GM10248 (cell line): ENCODE data around the gene PACS1.

Experiments used
- CTCF ChIA-PET: fragments of 300-600 bp; sonication (Branson Sonifier 250); formaldehyde crosslinking; extraction: SDS; loops from one replicate; lab custom pipeline; 2021; ENCODE audit warnings: antibody characterized with exemption; lab: Yijun Ruan, JAX
- POLR2A ChIA-PET: fragments of 350-650 bp; sonication (Branson Sonifier 250); formaldehyde crosslinking; extraction: SDS; loops from one replicate; lab custom pipeline; 2020; ENCODE audit warnings: antibody characterized with exemption; lab: Yijun Ruan, JAX
- DNase-seq: peaks from one replicate; pipeline ENCODE4 v3.0.0; 2012; ENCODE audit errors: extremely low spot score
- TF ChIP-seq, protein P1 (sequence below): IDR thresholded peaks from 2 replicates; pipeline ENCODE4 v1.5.1; 2012; ENCODE audit warnings: mild to moderate bottlenecking, low read depth; ENCODE audit errors: extremely low read depth, missing control alignments, control extremely low read depth

PACS1 gene

GRCh38 chr11:66139817-66140404 lies 69.8 kb downstream of the PACS1 start:
- CTCF ChIA-PET: interaction anchor here (0.9 to 1.6 kb wide), 6 partner anchors 10 to 71 kb away, joined by 3 to 5 read pairs (median 4); no protein-coding TSS in a partner anchor
- DNase-seq: no peak
- POLR2A ChIA-PET: no interaction called here
- TF ChIP-seq, protein P1, sequence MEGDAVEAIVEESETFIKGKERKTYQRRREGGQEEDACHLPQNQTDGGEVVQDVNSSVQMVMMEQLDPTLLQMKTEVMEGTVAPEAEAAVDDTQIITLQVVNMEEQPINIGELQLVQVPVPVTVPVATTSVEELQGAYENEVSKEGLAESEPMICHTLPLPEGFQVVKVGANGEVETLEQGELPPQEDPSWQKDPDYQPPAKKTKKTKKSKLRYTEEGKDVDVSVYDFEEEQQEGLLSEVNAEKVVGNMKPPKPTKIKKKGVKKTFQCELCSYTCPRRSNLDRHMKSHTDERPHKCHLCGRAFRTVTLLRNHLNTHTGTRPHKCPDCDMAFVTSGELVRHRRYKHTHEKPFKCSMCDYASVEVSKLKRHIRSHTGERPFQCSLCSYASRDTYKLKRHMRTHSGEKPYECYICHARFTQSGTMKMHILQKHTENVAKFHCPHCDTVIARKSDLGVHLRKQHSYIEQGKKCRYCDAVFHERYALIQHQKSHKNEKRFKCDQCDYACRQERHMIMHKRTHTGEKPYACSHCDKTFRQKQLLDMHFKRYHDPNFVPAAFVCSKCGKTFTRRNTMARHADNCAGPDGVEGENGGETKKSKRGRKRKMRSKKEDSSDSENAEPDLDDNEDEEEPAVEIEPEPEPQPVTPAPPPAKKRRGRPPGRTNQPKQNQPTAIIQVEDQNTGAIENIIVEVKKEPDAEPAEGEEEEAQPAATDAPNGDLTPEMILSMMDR: no peak

DNA sequence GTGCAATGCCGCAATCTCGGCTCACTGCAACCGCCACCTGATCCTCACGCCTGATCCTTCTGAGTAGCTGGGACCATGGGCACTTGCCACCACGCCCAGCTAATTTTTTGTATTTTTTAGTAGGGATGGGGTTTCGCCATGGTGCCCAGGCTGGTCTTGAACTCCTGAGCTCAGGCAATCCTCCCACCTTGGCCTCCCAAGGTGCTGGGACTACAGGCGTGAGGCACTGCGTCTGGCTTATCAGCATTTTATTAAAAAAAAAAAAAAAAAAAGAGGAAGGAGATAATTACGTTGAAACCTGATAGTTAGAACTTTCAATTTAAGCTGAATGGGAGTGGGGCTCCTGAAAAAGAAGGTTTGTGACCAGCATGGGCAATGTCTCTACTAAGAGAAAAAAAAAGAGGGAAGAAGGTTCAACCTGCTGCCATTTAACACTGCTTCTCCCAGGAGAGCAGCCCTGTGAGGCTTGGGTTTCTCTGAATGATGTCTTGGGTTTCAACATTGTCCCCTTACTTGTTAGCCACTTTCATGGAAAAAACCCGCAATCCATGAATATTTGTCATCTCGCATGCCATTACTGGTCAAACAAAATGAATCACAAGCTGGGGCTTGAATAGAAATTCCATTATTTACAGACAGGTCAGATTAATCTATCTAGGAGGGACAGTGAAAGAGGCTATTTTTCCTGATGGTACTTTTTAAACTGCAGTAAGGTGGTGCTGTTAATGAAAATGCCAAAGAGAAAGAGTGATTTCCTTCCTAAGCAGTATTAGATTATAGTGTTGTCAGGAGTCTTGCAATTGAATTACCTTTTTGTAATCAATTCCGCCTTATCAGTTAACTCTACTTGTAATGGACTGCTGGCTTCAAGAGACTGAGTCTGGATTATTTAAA lies 72.5 kb downstream of the PACS1 start:
- TF ChIP-seq, protein P1: no peak
- CTCF ChIA-PET: interaction anchor here (1.3 to 1.6 kb wide), 2 partner anchors 12 to 98 kb away, joined by 3 read pairs; no protein-coding TSS in a partner anchor
- DNase-seq: no peak
- POLR2A ChIA-PET: no interaction called here

DNA sequence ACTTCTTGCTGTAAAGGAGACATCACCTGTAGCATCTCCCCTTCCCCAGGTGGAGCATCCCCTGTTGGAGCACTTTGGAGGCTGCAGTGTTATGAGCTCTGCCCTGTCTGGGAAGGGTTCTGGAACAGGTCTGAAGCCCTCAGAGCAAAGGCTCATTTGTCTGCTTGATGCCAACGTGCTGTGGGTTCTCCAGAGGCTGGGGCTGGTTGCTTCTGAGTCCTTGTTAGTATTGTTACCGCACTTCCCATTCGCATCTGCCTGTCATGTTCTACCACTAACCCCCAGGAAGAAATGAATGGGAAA lies 73.1 kb downstream of the PACS1 start:
- ChIA-PET CTCF (interaction anchor here (1.6 kb wide), 1 partner anchor 12 kb away, joined by 3 read pairs; no protein-coding TSS in a partner anchor), POLR2A (no interaction called here)
- TF ChIP-seq, protein P1: no peak
- DNase-seq: no peak

DNA sequence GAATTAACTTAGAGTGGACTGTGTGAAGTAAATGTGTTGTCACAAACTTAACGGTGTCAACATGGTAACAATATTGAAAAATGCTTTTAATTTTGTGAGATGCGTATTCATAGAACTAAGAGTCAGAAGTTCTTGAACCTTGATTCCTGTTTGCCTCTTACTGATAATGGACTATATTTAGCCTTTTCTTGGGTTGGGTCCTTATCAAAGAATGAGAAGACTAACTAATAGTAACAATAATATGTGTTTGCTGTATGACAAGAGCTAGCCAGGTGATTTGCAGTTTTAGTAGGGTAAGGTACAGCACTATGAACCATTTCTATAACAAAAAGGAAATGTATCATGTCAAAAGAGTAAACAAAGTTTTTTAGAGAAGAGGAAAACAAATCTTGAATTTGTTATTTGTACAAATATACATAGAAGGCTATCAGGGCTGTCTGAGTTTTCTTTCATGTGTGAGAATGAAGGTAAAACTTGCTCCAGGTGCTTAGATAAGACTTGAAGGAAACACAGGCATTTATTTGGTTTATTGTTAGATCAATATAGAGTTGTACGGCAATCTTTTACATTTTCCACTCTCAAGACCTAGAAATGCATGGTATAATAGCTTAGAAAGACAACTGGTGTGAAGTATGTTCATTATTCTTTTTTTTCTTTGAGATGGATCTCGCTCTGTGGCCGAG lies 74.1 kb downstream of the PACS1 start:
- DNase-seq: no peak
- POLR2A ChIA-PET: no interaction called here
- TF ChIP-seq, protein P1: no peak
- CTCF ChIA-PET: no interaction called here

DNA sequence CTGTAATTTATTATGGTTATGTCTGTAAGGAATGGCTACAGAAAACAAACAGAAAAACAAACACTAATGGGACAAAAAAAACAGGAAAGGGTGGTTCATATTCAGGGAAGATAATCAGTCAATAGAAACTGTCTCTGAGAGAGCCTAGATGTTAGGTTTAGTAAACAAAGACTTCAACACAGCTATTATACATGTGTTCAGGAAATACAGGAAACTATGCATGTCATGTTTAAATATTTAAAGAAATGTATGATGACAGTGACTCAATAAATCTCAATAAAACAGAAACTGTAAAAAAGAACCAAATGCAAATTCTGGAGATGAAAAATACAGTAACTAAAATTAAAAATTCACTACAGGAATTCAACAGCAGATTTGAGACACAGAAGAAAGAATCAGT lies 76.0 kb downstream of the PACS1 start:
- DNase-seq: no peak
- CTCF ChIA-PET: no interaction called here
- TF ChIP-seq, protein P1: no peak
- POLR2A ChIA-PET: no interaction called here

DNA sequence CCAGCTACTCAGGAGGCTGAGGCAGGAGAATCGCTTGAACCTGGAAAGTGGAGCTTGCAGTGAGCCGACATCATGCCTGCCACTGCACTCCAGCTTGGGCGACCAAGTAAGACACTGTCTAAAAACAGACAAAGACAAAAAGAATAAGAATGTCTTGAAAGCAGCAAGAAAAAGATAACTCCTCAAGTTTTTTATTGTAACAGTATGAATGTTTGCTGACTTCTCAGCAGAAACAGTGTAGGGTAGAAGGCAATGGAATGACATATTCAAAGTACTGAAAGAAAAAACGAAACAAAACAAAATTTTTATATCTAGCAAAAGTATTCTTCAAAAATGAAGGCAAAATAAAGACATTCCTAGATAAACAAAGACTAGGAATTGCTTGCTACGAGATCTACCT lies 76.9 kb downstream of the PACS1 start:
- TF ChIP-seq, protein P1: no peak
- no peak for DNase-seq
- CTCF ChIA-PET: interaction anchor here (1.4 to 1.5 kb wide), 2 partner anchors 8 to 78 kb away, joined by 4 to 5 read pairs; no protein-coding TSS in a partner anchor
- POLR2A ChIA-PET: no interaction called here
